SJCRH30 (cell line): ENCODE data around the gene DMD. TPM values are rescaled to one million over a fixed set of nuclear protein-coding genes. Genes with fewer than 3 reads are reported as not detected.

ENCODE experiments used
- DNase-seq, 2 experiments: peaks; one replicate each; pipeline ENCODE4 v3.0.0-alpha.2; 2015 to 2020
- H3K27ac ChIP-seq: fragments of 250-450 bp; sonication (Bioruptor Pico); 2 replicates; pipeline ENCODE4 v1.5.1; 2020; ENCODE audit warnings: mild to moderate bottlenecking, moderate library complexity
- H3K27me3 ChIP-seq: fragments of 250-450 bp; sonication (Bioruptor Pico); 2 replicates; pipeline ENCODE4 v1.5.1; 2020; ENCODE audit warnings: mild to moderate bottlenecking, moderate library complexity
- H3K36me3 ChIP-seq: fragments of 250-450 bp; sonication (Bioruptor Pico); 2 replicates; pipeline ENCODE4 v1.5.1; 2020; ENCODE audit warnings: mild to moderate bottlenecking, moderate library complexity
- H3K4me1 ChIP-seq: fragments of 250-450 bp; sonication (Bioruptor Pico); 2 replicates; pipeline ENCODE4 v1.5.1; 2020; ENCODE audit warnings: mild to moderate bottlenecking, moderate library complexity
- H3K4me3 ChIP-seq: fragments of 250-450 bp; sonication (Bioruptor Pico); 2 replicates; pipeline ENCODE4 v1.5.1; 2020; ENCODE audit warnings: mild to moderate bottlenecking, moderate library complexity
- H3K9me3 ChIP-seq: fragments of 250-450 bp; sonication (Bioruptor Pico); replicated peaks from 2 replicates; pipeline ENCODE4 v1.5.1; 2020; ENCODE audit warnings: mild to moderate bottlenecking, moderate library complexity
- total RNA-seq: library from RNA; depleted of rRNA; stranded (reverse); fragments of >200 nt; shearing (Covaris generic); gene quantifications from 2 replicates; pipeline ENCODE4 v1.2.3, GENCODE V29; 2014

DMD gene
- total RNA-seq, 1 experiment from 2014 or later: 94.8 TPM

DNA sequence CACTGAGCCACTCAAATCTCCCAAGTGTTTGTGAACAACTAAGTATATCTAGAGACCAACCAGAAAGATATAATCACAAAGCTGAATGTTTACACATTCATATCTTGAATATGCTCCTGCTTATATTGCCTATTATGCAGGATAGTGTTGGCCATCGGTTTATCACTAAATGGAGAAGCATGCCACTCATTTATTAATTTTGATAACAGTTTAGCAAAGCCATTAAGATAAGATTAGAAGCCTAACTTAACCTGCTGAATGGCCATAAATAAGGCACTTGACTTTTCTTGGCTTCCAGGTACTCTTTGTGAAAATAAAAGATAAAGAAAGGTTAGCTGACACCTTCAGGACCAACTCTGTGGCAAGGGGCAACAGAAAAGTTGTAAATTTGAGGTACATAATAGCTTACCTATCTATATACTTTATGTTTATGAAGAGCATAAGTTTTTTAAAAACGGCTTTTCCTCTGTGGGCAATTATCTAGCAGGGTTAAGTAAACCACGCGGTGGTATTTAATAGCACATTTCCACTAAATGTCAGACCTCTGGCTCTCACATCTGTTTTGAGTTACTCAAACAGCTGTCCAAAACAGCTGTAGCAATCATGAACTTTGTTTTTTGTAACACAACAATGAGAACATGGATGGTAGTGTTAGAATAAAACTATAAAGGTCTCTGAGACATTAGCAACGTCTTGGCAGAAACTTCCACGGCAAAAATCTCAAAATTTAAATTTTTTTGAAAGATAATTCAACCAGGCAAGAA is 2080.7 kb downstream of the DMD start:
- Histone ChIP-seq H3K4me3 (no peak overlapping the region), H3K27me3 (no peaks in the 10 kb centered on the region), H3K4me1 (0 out of 2 replicates have a peak, but pooled peaks cover 5% of the 10 kb centered on the region), H3K36me3 (peaks cover 7% of the 10 kb centered on the region), H3K9me3 (no peaks in the 10 kb centered on the region), H3K27ac (no peak overlapping the region; the same call in 1 of the 2 replicates)
- peak in 1 of 2 experiments; percentile 44 for DNase-seq

GRCh38 chrX:31128855-31129254 is 2082.5 kb downstream of the DMD start:
- no peak overlapping the region for H3K4me3 ChIP-seq
- H3K27ac ChIP-seq: no peak overlapping the region
- DNase-seq: no peak
- no peaks in the 10 kb centered on the region for H3K9me3 ChIP-seq
- no peaks in the 10 kb centered on the region for H3K27me3 ChIP-seq
- 0 out of 2 replicates have a peak, but pooled peaks cover 5% of the 10 kb centered on the region for H3K4me1 ChIP-seq
- peaks cover 9% of the 10 kb centered on the region for H3K36me3 ChIP-seq

DNA sequence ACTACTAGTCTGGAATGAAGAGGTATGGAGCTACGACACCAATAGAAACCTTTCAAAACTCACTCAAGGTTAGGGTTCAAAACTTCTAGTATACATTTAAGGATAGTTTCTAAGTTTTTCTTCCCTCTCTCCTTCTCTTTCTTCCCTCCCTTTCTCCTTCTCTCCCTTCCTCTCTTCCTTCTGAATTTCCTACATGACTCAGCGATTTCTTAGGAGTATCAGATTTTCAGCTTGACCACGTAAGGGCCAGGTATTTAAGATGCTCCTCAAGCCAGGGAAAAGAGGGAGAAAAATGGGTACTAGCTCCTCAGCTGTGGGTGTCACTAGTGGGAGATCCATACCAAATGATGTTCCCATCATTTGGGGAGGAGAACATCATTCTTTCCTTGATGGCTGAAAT is 2083.6 kb downstream of the DMD start:
- no peaks in the 10 kb centered on the region for H3K9me3 ChIP-seq
- H3K36me3 ChIP-seq: peaks cover 9% of the 10 kb centered on the region
- H3K4me1 ChIP-seq: 0 out of 2 replicates have a peak, but pooled peaks cover 5% of the 10 kb centered on the region
- no peak for DNase-seq
- no peaks in the 10 kb centered on the region for H3K27me3 ChIP-seq
- H3K4me3 ChIP-seq: no peak overlapping the region
- no peak overlapping the region for H3K27ac ChIP-seq

DNA sequence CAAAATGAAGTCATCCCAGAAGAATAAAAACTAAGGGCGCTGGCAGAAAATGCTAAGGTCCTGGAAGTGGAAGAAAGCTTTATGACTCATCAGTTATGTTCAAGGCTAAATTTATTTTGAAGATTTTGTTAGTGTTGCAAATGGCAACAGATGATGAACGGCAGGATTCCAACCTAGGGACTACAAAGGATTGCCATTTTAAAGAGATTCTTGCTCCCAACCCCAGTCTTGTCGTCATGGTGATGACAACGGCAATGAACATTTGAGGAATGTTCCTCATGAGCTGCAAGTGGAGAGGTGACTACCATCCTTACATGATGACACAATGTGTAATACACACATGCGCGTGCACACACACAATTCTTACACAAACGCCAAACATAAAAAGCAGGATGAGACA is 2085.1 kb downstream of the DMD start:
- Histone ChIP-seq H3K36me3 (peaks cover 9% of the 10 kb centered on the region), H3K27ac (no peak overlapping the region), H3K27me3 (no peaks in the 10 kb centered on the region), H3K4me1 (0 out of 2 replicates have a peak, but pooled peaks cover 3% of the 10 kb centered on the region), H3K4me3 (no peak overlapping the region), H3K9me3 (no peaks in the 10 kb centered on the region)
- DNase-seq: no peak

GRCh38 chrX:31124536-31124935 is 2086.8 kb downstream of the DMD start:
- H3K4me3 ChIP-seq: no peak overlapping the region
- no peak for DNase-seq
- H3K36me3 ChIP-seq: peaks cover 9% of the 10 kb centered on the region
- no peaks in the 10 kb centered on the region for H3K4me1 ChIP-seq
- no peaks in the 10 kb centered on the region for H3K27me3 ChIP-seq
- H3K27ac ChIP-seq: no peak overlapping the region
- H3K9me3 ChIP-seq: no peaks in the 10 kb centered on the region

- Histone ChIP-seq H3K27me3 (no peaks in the 10 kb centered on the region), H3K27ac (no peak overlapping the region), H3K36me3 (peaks cover 10% of the 10 kb centered on the region), H3K4me1 (no peaks in the 10 kb centered on the region), H3K9me3 (no peaks in the 10 kb centered on the region), H3K4me3 (no peak overlapping the region)
- DNase-seq: no peak
Observed at GRCh38 chrX:31123335-31123734, 2088.0 kb downstream of the DMD start.

- Histone ChIP-seq H3K9me3 (no peaks in the 10 kb centered on the region), H3K4me3 (no peak overlapping the region), H3K36me3 (0 out of 2 replicates have a peak, but pooled peaks cover 4% of the 10 kb centered on the region), H3K27ac (no peak overlapping the region), H3K27me3 (no peaks in the 10 kb centered on the region), H3K4me1 (no peaks in the 10 kb centered on the region)
- DNase-seq: no peak
Observed at GRCh38 chrX:31117266-31117665, 2094.1 kb downstream of the DMD start.

DNA sequence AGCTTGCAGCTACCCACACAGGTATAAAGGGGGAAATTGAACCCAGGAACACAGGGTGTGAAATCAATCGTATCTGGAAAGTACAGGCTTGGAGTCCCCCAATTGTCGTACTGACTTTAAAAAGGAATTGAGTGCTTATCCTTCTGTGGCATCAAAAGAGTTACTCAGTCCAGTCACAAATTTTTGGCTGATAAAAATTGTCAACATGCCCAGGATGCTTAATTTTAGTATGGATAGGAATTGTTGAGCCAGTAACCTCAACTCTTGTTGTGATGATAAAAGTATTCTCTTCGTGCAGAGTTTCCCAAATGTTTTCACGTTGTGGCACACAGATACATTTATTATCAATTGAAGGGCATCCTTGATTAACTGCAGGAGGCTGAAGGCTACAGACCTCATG is 2096.0 kb downstream of the DMD start:
- H3K4me3 ChIP-seq: no peak overlapping the region
- DNase-seq: no peak
- no peaks in the 10 kb centered on the region for H3K4me1 ChIP-seq
- H3K9me3 ChIP-seq: no peaks in the 10 kb centered on the region
- H3K36me3 ChIP-seq: 0 out of 2 replicates have a peak, but pooled peaks cover 4% of the 10 kb centered on the region
- H3K27me3 ChIP-seq: no peaks in the 10 kb centered on the region
- H3K27ac ChIP-seq: no peak overlapping the region

DNA sequence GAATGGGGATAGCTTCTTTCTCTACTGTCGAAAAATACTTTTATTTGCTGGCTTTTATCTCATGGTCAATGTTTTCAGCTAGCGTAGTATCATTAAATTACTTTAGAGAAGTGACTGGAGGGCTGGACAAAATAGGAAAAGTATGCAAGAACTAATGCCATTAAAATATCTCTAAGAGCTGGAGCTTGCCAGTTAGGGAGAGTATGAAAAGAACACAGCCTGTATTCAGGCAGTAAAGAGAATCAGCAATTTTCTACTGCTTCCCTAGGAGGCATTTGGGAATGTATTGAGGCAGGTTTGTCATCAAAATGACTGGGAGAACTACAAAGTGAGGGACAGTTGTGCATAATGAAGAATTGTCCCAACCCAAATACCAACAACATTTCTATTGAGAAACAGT is 2096.5 kb downstream of the DMD start:
- DNase-seq: no peak
- Histone ChIP-seq H3K27ac (no peak overlapping the region), H3K36me3 (0 out of 2 replicates have a peak, but pooled peaks cover 4% of the 10 kb centered on the region), H3K9me3 (no peaks in the 10 kb centered on the region), H3K27me3 (no peaks in the 10 kb centered on the region), H3K4me1 (no peaks in the 10 kb centered on the region), H3K4me3 (no peak overlapping the region)

- no peak overlapping the region for H3K27ac ChIP-seq
- DNase-seq: no peak
- H3K27me3 ChIP-seq: no peaks in the 10 kb centered on the region
- no peaks in the 10 kb centered on the region for H3K36me3 ChIP-seq
- H3K4me3 ChIP-seq: no peak overlapping the region
- no peaks in the 10 kb centered on the region for H3K9me3 ChIP-seq
- no peaks in the 10 kb centered on the region for H3K4me1 ChIP-seq
Observed at GRCh38 chrX:31112226-31112999, 2098.9 kb downstream of the DMD start.

- H3K4me3 ChIP-seq: no peak overlapping the region
- H3K9me3 ChIP-seq: no peaks in the 10 kb centered on the region
- H3K27ac ChIP-seq: no peak overlapping the region
- H3K4me1 ChIP-seq: no peaks in the 10 kb centered on the region
- no peak for DNase-seq
- H3K27me3 ChIP-seq: no peaks in the 10 kb centered on the region
- no peaks in the 10 kb centered on the region for H3K36me3 ChIP-seq
Observed at GRCh38 chrX:31110657-31111056, 2100.7 kb downstream of the DMD start.

- H3K27me3 ChIP-seq: no peaks in the 10 kb centered on the region
- no peak overlapping the region for H3K4me3 ChIP-seq
- peak overlapping the region; percentile 12; the same call in 1 of the 2 replicates for H3K27ac ChIP-seq
- no peaks in the 10 kb centered on the region for H3K9me3 ChIP-seq
- H3K36me3 ChIP-seq: no peaks in the 10 kb centered on the region
- DNase-seq: peak; percentile 21 to 28
- H3K4me1 ChIP-seq: peaks cover 7% of the 10 kb centered on the region; the same call in 1 of the 2 replicates
Observed at GRCh38 chrX:31099536-31100090, 2111.7 kb downstream of the DMD start.

- Histone ChIP-seq H3K4me3 (no peak overlapping the region), H3K36me3 (no peaks in the 10 kb centered on the region), H3K9me3 (no peaks in the 10 kb centered on the region), H3K4me1 (peaks cover 7% of the 10 kb centered on the region; the same call in 1 of the 2 replicates), H3K27me3 (no peaks in the 10 kb centered on the region), H3K27ac (no peak overlapping the region)
- DNase-seq: no peak
Observed at GRCh38 chrX:31098079-31098478, 2113.3 kb downstream of the DMD start.

GRCh38 chrX:31093639-31093975 is 2117.7 kb downstream of the DMD start:
- H3K27me3 ChIP-seq: no peaks in the 10 kb centered on the region
- no peaks in the 10 kb centered on the region for H3K36me3 ChIP-seq
- no peak overlapping the region for H3K4me3 ChIP-seq
- DNase-seq: no peak
- no peaks in the 10 kb centered on the region for H3K4me1 ChIP-seq
- no peaks in the 10 kb centered on the region for H3K9me3 ChIP-seq
- no peak overlapping the region for H3K27ac ChIP-seq
